ENCODE data around the gene EIF4E2.
A peak's percentile ranks its signal among the peaks of the same experiment; 100 is the strongest.

EIF4E2 gene, protein sequence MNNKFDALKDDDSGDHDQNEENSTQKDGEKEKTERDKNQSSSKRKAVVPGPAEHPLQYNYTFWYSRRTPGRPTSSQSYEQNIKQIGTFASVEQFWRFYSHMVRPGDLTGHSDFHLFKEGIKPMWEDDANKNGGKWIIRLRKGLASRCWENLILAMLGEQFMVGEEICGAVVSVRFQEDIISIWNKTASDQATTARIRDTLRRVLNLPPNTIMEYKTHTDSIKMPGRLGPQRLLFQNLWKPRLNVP

GRCh38 chr2:232550354-232551249 is at the start of gene EIF4E2, which contains the start of gene TIGD1:
Gene EIF4E2 (plus strand): TSS chr2:232550689. CDS start chr2:232550725, 36 bp downstream.
Gene TIGD1 (minus strand): TSS chr2:232550557. CDS start chr2:232549882, 675 bp downstream.
- DNase-seq (ENCODE audit: low read depth in 2 of 2), result peak; percentile 91 to 92

- DNase-seq (ENCODE audit: low read depth in 2 of 2), result no peak
Measured at GRCh38 chr2:232501331-232501771, 49.1 kb upstream of the EIF4E2 start.

- DNase-seq (ENCODE audit: low read depth in 2 of 2), result no peak
Measured at GRCh38 chr2:232501794-232502390, 48.6 kb upstream of the EIF4E2 start.

DNA sequence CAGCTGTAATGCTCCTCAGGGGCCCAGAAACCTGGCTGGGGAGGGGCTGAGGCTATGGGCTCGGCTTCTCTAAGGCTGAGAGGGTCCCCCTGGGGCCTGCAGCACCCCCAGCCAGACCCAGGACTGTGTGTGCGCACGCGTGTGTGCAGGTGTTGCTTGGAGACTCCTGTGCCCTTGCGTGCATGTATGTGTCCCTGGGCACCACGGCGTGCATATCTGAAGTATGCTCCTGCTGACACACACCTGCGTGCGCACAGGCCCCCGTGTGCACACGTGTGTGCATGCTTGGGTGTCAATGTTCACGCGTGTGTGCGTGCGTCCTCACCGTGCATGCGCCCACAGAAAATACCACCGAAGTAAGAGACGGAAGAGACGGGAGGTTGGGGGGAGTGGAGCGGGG is 48.0 kb upstream of the EIF4E2 start:
- no peak for DNase-seq (ENCODE audit: low read depth in 2 of 2)

- peak in 1 of 2 donors; percentile 30 for DNase-seq (ENCODE audit: low read depth in 2 of 2)
Measured at GRCh38 chr2:232502911-232503808, 47.3 kb upstream of the EIF4E2 start.

DNA sequence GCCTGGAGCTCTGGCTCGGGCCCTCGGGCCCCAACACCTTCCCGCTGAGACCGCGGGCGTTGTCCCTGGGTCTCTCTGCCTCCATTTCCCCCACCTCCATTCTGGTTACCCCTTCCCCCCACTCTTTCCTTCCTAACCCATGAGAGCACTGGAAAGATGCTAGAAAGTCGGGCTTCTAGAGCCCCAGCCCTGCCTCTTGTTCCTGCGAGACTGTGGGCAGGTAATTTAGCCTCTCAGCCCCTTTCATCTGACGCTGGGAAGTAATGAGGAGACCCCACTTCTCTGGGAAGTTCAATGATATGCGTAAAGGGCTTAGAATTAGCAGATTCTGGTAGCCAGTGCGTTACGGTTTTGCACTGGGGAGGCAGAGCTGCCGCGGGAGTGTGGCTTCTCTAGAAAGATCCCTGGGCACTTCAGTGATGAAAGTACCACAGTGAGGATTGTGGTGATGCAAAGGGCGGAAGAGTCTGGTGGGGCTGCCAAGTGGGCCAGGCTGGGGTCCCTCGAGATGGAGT is 46.6 kb upstream of the EIF4E2 start:
- DNase-seq (ENCODE audit: low read depth in 2 of 2), result no peak

DNA sequence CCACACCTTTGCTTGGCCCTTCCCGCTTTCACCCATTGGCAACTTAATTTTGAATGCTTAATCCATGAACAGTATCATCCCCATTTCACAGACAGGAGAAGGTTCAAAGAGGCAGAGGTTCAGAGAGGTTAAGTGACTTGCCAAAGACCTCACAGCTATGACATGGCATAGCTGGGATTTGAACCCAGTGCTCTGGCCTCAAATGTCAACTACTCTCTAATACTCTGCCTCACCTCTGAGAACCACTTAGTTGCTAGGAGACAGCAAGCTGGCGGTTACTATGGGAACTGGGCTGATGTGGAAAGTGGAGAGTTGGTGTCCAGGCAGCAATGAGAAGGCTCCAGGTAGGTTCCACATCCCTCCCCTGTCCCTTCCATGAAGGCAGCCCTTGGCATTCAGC is 46.1 kb upstream of the EIF4E2 start:
- no peak for DNase-seq (ENCODE audit: low read depth in 2 of 2)

DNA sequence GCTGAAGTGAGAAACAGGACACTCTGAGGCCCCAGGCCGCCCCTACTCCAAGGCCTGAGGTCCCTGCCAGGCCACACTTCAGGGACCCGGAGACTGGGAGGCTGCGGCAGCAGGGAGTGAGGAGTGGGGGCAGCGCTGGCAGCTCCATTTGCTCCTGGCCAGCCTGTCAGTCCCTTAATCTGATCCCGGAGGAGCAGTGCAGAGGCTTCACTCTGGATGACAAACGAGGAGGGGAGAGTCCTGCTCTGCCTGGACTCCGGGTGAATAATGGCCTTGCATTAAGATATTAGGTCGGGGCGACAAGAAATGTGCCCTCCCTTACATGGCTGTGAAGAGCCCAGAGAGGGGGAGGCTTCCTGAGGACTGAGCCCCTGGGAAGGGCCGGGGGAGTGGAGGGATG is 44.6 kb upstream of the EIF4E2 start:
- no peak for DNase-seq (ENCODE audit: low read depth in 2 of 2)

DNA sequence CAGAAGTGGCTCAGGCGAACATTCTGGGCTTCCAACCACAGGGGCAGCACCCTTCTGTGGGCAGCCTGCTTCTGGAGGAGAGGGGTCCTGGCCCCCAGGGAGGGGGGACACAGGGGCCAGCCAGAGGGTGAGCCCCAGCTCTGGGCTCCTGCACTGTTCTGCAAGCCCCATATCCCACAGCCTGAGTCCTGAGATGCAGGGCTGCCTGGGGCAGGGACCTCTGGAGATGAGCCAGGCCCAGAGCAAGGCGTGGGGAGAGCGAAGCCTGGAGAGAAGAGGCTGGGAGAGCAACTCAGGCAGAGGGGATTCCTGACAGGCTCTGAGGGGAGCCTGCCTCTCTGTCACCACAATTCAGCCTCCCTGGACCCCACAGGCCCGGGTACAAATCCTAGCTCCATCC is 43.8 kb upstream of the EIF4E2 start:
- DNase-seq (ENCODE audit: low read depth in 2 of 2), result no peak

- DNase-seq (ENCODE audit: low read depth in 2 of 2), result no peak
Measured at GRCh38 chr2:232508251-232508650, 42.2 kb upstream of the EIF4E2 start.

DNA sequence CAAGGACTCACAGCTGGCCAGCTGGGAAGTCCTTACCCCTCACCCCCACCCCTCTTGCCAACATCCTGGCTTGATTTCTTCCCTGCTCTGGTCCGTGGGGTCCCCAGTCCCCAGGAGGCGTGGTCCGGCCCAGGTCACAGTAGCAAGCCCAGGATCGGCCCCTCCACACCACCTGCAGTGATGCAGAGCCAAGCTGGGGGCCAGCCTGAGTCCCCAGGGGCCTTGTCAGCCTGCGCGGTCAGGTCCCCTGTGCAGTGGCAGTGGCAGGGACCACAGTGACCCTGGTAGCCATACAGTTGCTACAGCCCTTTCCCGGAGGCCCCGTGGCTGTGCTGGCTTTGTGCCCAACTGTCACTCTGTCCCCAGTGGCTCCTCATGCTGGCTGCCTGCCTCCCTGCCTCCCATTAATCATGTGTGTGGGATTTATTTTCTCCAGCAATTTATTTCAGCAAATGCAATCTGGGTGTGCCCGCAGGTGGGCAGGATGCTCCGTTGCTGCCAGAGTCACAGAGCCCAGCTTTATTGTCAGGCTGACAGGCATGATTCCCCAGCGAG is 39.1 kb upstream of the EIF4E2 start:
- no peak for DNase-seq (ENCODE audit: low read depth in 2 of 2)

GRCh38 chr2:232512602-232513001 is 37.9 kb upstream of the EIF4E2 start:
- no peak for DNase-seq (ENCODE audit: low read depth in 2 of 2)

- no peak for DNase-seq (ENCODE audit: low read depth in 2 of 2)
Measured at GRCh38 chr2:232513353-232513752, 37.1 kb upstream of the EIF4E2 start.

GRCh38 chr2:232515639-232516038 is 34.9 kb upstream of the EIF4E2 start:
- DNase-seq (ENCODE audit: low read depth in 2 of 2), result no peak

DNA sequence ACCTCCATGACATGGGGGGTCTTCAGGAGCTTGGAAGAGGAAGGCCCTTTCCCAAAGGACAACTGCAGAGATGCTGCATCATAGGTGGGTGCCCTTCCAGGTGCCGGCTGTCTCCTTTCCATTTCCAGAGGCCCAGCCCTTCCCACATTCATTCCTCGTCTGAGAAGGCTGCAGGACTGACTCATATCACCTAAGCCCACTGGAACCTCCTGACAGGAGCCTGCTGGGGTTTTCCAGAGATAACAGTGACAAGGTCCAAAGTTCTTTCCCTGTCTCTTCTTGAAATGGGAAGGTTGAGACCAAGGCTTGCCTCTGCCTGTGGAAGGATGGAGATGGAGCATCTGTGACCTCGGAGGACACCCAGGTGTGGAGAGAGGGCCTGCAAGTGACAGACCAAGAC is 33.9 kb upstream of the EIF4E2 start:
- DNase-seq (ENCODE audit: low read depth in 2 of 2), result no peak

DNA sequence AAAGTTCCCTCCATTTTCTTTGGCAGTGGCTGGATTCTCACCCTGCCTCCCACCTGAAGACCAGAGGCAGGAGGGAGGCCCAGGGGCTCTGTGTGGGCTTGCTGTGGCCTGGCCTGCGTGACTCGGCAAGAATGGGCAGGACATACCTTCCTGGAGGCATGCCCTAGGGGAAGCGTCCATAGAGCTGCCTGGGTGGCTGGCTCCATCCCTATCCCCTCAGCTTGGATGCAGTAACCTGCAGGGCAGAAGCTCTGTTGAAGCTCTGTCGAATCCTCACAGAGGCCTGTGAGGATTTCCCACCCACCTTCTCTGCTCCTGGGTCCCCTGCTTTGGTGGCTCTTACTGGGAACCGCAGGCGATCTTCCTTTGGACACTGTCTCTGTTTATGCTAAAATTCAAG is 31.6 kb upstream of the EIF4E2 start:
- DNase-seq (ENCODE audit: low read depth in 2 of 2), result no peak

GRCh38 chr2:232519581-232520438 is 30.7 kb upstream of the EIF4E2 start, which contains the start of gene PRSS56:
Gene PRSS56 (plus strand): TSS chr2:232520388. CDS start chr2:232520599, 211 bp downstream.
- DNase-seq (ENCODE audit: low read depth in 2 of 2), result no peak

DNA sequence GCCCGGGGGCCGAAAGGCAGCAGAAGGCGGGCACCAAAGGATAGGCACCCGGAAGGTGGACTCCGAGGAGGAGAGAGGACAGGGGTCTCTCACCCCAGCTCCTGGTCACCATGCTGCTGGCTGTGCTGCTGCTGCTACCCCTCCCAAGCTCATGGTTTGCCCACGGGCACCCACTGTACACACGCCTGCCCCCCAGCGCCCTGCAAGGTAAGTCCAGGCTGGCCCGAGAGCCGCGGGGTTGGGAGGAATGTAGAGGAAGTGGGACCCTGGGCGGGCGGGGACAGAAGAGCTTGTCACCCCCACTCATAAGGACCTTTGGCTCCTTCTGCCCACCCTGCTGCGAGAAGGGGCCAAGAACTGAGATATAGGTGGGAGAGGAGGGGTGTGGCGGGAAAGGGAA is 30.0 kb upstream of the EIF4E2 start:
- DNase-seq (ENCODE audit: low read depth in 2 of 2), result no peak

DNA sequence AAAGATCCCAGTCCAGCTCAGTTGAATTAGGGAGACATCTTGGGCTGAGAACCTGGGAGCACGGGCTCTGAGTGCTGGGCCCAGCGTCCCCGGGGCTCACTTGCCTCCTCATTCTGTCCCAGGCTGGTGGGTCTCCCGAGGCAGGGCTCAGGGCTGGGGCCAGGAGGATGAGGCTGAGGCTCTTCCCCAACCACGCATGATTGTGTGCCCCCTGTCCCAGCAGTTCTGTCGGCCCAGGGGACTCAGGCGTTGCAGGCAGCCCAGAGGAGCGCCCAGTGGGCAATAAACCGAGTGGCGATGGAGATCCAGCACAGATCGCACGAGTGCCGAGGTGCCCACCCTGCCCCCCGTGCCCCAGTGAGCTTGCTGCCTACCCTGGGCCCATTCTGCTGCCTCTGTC is 29.4 kb upstream of the EIF4E2 start:
- DNase-seq (ENCODE audit: low read depth in 2 of 2), result no peak
